GM18873 (cell line): ENCODE results near the gene DGCR2.

Experiments
- ATAC-seq: cut with Tn5 transposase; IDR thresholded peaks from one replicate; pipeline ENCODE4 v1.9.1; 2021; ENCODE audit warnings: mild to moderate bottlenecking, moderate library complexity, moderate number of reproducible peaks; ENCODE audit not compliant: unreplicated experiment, low FRiP score

The DGCR2 gene

DNA sequence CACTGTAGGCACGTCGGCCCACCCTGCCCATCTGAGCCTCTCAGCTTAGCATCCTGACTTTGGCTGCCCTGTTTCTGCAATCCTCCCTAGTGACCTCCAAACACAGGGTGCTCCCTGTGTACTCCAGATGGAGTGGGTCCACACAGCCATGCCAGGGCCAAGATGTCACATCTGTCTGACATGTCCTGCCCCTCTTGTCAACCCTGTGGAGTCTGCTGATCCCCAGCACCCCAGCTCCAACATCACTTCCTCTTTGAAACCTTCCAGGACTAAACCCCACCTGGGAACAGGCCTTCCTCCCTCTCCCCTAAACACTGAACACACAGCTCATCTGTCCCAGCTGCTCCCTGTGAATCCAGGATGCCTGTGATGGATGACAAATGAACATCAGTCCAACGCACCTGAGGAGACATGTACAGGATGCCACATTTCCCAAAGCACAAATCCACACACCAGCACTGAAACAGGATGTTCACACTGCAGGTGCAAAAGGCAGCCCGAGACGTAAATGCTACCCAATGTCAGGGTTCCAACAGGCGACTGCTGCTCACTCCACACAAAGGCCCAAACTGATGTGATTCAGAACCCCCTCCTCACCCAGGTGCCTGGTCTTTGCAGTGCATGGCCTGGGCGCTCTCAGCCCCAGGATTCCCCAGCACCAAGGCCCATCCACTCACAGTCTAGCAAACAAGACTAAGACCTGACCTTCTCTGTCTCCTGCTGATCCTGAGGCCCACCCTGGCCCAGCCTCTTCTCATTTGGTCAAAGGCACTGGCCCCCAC, 6.9 kb upstream of the DGCR2 start:
- no peak for ATAC-seq

DNA sequence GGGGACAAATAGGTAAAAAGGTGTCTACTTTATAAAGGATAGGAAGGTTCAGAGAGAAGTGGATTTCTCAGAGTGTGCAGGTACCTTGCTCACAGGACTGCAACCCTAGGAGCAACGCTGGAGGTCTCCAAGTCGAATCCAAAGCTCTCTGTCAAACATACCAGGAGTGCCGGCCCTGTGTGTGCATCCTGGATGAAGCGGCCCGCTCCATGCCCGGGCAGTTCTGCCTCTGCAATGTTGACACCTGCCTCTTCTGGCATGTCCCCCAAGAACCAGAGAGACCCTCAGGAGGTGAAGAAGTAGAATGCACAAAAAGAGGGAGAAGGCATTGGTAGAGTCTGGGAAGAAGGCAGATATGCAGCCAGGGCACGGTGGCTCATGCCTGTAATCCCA, 5.8 kb upstream of the DGCR2 start:
- no peak for ATAC-seq

DNA sequence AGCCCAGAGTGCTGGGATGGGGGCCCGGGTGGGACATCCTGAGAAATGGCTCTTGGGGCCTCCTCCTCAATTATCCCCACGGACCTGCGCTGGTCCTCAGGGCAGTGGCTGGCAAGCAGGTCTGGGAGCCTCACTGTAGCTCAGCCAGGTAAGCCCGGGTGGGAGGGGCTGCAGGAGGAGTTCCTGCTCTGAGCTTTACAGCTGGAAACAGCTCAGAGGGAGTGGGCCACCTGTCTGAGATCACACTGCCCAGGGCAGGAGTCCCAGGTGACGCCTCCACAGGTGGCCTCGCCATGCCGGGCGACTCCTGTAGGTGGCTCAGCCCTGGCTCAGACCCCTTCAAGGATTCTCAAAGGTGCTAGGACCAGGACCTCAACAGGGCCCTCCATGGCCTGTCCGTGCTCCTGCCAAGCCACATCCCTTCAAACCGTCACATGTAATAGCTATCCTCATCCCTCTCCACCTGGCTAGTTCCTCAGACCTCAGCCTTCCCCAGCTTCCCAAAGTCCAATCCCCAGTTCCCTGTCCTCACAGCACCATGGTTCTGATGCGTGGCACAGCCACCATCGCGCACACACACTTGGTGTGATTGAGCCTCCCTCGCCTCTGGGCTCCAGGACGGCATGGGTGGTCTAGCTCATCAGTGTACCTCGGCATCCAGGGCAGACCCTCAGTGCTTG, 5.3 kb upstream of the DGCR2 start:
- no peak for ATAC-seq

DNA sequence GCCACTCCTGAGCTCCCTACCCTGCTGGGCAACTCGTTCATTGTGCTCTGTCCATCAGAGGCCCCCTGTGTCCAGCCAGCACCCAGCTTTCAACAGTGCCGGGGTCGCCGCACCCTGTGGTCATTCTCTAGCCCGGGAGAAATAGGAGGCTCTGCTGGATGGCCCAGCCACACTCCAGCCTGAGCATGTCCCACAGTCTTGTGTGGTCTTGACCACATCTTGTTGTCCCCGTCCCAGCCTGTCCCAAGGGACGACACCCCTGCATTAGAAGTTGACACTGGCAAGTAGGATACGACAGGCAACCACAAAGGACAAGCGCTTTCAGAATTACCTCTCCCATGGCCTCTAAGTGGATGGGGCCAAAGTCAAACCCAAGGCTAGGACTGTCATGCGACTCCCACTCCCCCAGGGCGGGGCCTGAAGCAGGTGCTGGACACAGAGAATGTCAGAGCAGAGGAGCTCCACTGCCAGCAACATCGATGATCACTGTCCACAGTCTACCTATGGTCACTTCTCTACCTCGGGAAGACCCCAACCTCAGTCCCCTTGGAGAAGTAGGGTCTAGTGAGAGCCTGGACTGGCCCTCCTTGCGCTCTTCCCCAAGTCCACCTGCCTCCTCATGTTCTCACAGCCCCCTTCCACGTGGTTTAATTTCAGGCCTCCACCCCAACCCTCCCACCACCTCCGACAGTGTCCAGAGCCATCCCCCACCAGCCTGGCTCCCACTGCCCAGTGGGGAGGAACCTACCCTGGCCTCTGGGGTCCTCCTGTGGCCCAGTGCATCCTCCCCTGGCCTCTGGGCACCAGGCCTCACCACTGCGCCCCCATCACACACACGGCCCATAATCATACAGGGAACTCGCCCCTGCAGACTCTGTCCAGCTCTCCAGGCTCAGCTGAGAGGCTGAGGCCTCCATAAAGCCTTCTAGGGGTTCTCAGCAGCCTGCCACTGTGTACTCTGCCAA, 4.4 kb upstream of the DGCR2 start:
- ATAC-seq, result no peak

DNA sequence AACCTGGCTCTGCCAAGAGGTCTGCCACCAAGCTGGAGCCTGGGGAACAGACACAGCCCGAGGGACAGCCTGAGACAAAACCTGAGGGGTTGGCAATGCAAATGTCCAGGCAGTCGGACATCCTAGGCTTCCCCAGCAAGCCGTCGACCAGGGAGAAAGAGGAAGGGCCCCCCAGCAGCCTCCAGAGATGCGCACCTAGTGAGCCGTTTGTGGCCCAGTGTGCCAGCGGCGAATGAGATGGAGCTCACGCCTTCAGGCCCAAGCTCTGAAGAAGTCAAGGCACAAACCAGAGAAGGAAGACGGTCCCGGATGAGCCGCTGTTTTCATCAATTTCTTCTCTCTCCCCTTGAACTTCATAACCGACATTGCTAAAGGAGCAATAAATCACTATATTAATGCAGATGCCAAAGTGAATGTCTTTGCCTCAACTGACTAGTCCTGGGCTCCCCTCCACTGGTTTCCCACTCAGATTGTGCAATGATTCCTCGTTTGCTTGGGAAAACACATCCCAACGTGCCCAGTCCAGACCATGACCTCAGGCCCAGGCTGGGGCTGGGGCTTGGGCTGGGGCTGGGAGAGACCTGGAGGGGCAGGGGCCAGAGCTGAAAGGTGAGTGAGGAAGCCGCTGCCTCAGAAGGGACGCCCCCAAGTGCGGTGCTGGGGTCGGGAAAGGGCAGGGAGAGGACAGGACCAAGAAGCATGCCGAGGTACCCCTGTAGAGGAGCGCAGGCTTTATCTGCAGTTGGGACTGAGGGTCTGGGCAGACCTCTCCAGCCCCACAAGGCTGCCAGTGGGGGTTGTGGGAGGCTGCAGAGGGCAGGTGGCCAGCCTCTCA, 3.5 kb upstream of the DGCR2 start:
- ATAC-seq, result no peak

DNA sequence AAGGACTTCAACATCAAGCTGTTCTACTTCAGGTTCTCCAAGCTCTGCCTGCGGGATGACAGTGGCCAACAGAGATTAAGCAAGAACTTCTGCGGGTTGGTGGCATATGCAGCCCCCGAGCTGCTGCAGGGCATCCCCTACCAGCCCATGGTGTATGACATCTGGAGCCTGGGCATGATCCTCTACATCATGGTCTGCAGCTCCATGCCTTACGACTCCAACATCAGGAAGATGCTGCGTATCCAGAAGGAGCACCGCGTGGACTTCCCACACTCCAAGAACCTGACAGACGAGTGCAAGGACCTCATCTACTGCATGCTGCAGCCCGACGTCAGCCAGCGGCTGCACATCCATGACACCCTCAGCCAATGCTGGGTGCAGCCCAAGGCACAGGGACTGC, 2.8 kb upstream of the DGCR2 start:
- no peak for ATAC-seq

DNA sequence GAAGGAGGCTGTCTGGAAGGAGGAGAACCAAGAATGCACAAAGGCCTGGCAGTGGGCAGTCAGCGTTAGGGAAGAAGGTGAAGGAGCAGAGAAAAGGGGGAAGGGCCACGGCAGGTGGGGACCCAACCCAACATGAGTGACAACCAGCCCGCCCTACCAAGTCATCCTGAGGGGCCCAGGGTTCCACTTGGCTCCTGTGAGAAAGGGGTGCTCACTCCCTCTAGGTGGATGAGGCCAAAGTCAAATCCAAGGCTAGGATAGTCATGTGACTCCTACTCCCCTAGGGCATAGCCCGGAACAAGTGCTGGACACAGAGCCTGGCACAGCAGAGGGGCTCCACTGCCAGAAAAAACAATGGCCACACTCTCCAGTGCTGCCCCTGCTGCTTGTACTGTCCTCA, 2.2 kb upstream of the DGCR2 start:
- no peak for ATAC-seq

DNA sequence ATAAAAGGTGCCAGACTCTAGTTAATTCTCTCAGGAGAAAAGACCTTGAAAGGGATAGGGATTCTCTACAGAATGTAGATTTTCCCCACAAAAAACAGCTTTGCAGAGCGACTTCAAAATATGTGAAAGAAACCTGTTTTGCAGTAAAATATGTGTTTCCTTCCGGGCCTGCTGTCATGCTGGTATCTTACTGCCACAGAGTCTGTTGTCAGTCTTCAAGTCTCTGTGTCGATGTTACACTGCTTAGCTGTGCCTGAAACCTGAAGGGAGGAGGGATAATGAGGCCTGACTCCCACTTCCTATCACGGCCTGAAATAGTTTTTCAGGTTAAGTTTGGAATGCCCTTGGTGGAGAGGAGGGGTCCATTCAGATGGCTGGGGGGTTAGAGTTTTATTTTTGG, 1.7 kb upstream of the DGCR2 start:
- no peak for ATAC-seq

DNA sequence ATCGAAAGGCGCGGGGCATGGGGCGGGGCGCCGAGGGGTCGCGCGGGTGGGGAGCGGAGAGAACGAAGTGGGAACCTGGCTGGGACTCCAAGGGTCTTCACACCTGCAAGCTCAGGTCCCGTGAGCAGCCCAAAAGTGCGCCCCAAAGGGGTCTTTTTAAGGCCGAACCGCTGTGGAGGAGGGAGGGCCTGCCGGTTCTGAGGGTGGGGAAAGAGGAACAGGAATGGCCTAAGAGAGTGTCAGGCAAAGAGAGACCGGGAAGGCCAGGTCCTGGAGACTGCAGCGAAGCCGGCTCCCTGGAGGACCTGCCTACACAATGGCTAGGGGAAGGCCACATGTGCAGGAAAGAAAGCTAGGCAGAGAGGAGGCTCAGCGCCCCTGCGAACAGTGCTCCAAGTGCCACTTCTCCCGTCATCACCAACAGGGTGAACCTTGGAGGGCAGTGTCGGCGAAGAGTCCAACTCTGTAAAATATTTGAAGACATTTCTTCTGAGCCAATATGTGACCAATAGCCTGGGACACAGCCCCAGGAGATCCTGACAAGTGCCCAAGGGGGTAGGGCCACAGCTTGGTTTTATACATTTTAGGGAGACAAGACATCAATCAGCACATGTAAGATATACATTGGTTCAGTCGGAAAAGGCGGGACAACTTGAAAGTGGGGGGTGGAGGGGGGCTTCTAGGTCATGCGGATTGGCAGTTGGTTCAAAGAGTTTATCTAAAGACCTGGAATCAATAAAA, 710 bp upstream of the DGCR2 start:
- ATAC-seq, result no peak

DNA sequence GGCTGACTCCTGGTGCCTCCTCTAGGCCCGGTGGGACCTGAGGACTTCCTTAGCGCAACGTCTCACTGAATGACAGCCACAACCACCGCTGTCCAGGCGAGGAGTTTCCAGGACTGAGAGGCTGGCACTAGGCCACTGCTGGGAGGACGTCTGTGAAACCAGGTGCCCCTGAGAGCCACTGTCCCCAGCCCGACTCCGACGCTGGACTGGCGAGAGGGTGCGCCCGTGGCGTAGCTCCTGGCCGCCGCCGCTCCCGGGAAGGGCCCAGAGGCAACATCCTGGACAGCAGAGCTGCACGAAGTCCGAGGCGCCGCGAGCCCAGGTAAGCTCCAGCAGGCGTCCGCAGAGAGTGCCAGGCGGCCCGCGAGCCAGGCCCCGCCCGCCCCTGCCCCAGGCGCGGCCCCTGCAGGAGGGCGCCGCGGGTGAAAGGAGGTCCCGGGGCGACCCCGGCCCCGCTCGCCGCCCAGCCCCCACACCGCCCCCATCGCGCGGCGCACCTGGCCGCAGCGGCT, 525 bp downstream of the DGCR2 start:
- ATAC-seq, result peak; percentile 13

DNA sequence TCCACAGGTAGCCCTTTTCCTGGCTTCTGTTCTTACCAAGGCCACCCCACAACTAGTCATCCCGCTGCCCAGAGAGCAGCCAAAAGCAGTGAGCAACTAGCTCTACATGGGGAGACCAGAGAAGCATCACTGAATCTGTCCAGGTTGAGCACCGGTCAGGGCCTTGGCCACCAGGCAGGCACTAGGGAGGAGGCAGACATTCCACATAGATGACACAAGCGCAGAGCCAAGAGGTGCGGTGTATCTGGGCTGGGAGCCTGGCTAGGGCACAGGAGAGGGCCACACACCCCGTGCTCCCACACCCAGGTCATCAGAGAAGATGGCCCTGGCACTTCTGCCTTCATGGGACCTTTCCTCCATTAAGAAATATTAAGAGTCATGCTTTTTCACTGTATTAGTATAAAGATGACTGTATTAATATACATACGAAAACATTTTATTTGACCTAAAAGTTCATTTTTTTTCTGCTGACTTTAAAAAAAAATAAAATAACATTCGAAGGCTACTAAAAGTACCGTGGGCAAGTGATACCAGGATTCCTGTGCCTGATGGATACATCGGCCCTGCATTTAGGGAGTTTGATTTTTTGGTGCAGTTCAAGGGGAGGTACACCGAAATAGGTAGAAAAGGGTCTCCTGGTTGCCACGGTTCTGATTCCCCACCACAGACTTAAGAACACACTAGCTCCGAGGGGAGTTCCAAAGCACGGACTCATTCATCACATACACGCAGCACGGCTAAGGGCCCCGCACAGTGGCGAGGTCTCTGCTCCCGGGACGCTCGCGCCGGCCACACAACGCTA, 1.2 kb downstream of the DGCR2 start:
- no peak for ATAC-seq

DNA sequence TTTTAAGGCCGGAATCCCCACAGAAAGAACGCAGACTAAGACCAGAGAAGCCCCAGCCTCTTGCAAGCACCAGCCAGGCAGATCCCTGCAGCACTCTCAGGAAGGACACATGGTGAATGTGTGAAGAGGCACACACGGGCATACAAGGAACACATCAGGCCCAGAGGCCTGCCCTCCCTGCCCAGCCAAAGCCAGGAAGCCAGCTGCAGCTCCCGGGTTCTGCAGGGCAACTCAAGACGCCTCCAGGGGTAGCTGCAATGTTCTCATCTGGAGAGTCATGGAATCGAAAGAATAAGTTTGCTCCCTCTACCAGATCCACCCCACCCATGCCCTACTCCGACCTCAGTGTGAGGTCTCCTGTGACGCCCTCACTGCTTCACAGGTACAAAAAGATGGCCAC, 2.3 kb downstream of the DGCR2 start:
- ATAC-seq, result no peak

DNA sequence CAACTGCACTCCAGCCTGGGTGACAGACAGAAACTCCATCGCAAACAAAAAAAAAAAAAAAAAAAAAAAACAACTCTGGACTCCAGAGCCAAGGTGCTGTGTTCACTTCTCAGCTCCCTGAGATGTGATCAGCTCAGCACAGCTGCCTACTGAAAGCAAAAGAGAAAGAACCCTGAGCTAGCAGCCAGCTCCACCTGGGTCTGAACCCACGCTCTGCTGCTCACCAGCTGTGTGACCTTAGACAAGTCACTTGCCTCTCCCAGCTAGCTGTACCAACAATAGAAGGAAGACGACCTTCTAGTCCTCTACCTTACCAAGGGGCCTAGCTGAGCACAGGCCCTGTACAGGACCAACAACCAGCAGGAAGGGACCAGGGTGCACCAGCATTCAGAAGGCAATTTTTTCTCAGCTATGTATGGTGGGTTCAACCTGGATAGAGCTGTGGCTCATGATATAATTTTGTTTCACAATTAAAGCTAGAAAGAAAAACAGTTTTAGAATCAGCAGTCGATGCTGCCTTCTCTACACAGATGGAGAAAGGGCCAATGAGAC, 3.8 kb downstream of the DGCR2 start:
- ATAC-seq, result no peak

DNA sequence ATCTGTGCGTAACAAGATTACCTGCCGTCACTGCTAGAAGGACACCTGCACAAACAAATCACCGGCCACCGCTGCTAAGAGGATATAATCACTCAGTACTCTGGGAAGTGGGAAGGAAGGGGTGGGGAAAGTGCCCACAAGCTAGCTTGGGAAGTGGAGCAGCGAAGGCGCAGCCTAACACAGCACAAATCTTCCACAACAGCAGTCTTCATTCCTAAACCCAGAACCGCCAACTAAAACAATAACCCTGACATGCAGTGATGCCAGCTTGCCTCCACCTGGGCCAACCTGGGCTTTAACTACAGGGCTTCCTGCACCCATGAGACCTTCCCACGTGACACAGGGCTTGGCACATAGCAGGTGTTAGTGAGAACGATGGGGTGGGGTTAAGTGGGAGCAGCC, 5.1 kb downstream of the DGCR2 start:
- ATAC-seq, result no peak

DNA sequence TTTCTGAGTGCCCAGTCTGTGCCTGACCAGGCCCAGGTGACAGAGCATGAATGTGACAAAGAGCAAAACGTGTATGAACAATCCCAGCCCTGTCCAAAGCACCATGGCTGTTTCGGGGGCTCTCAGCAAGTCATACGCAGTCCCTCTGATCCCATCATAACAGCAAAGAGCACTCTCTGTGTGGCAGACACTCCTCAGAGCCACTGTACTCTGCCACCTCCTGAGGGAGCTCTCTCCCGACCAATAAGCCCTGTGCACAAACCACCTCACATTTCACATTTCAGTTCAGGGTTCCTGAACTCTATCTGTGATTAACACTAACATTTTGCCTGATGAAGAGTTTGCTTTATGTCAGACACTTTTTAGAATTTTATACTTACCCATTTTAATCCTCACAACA, 6.6 kb downstream of the DGCR2 start:
- no peak for ATAC-seq

DNA sequence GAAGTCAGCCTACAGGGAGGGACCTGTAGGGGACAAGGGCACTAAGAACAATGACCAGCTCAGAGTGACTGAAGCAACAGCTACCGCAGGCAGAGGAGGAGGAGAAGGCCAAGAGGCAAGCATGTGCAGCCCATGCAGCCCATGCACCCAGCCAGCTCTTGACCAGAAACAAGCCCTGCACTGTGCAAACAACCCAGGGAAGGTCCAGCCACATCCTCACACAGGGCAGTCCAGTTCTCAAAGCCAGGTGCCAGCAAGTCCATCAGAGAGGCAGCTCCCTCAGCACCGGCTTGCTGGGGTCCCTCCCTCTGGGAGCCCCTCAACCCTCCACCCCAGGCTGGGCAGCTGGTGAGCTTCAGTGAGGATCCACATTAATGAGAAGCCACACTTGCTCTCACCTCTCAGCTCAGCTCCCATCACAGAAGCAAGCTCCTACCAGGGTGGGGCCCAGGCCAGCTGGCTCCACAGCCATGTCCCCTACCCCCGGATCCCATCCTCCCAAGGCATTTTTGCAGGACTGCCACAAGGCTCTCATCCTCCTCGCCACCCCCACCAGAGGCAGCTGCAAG, 7.1 kb downstream of the DGCR2 start:
- no peak for ATAC-seq

DNA sequence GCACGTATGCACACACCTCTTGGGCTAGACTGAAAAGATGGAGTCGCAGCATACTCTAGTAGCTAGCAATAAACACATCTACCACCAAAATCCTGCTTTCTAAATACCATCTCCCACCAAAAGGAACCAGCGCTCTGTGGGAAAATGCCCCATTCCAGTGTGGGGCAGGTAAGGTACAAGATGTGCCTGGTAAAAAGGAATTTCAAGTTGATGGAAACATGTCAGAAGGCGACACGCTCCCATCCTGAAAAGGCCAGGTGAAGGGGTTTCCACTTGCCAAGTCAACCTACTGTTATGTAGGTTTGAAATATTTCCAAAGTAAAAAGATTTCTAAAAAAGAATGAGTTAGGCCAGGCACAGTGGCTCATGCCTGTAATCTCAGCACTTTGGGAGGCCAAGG, 8.8 kb downstream of the DGCR2 start:
- no peak for ATAC-seq

DNA sequence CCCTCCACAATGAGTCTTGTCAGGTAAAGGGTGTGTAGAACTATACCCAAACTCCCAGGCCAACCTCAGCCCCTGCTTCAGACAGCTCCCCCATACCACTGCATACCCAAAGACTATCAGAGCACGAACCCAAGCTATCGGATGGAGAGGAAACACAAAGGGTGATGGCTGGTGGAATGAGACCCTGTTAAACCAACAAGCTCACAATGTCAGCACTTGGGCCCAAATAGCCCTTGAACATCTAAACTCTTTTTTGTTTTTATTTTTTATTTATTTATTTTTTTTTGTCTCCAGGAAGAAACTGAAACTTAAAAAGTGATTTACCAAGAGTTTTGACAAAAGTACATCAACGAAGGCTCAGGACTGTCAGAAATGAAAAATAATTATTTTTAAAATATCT, 10.6 kb downstream of the DGCR2 start:
- ATAC-seq, result no peak
